Renal cortex interstitium (tissue), 11 donors: ENCODE data around the gene ARFGAP2. TPM values are rescaled to one million over a fixed set of nuclear protein-coding genes. Genes with fewer than 3 reads are reported as not detected.
"Not testable (repeated sequence)": the region's sequence is repeated elsewhere in the genome, so short reads cannot be mapped to it uniquely, and the experiment has no call there.

Experiments used
- DNase-seq, 11 donors: peaks; one replicate each; pipeline ENCODE4 v3.0.0-alpha.2; 2013; ENCODE audit warnings: low read depth in 9 of 11, low spot score in 4 of 11; ENCODE audit errors: extremely low read depth in 1 of 11
- polyA plus RNA-seq, 3 donors: library from polyadenylated mRNA; unstranded; fragments of 120-200 nt; gene quantifications; one replicate each; pipeline ENCODE4 v1.2.1, GENCODE V29; 2013; ENCODE audit not compliant: insufficient read length in 3 of 3

The ARFGAP2 gene
- polyA plus RNA-seq, 3 donors, result 80.8 to 93.3 (median 88.9) TPM

- no peak for DNase-seq
These were observed 24.3 kb upstream of the ARFGAP2 start for GRCh38 chr11:47201015-47201414.

- DNase-seq, result not testable (repeated sequence)
These were observed 21.5 kb upstream of the ARFGAP2 start for GRCh38 chr11:47198161-47198560.

- DNase-seq, result no peak
These were observed 15.4 kb upstream of the ARFGAP2 start for GRCh38 chr11:47192111-47192510.

DNA sequence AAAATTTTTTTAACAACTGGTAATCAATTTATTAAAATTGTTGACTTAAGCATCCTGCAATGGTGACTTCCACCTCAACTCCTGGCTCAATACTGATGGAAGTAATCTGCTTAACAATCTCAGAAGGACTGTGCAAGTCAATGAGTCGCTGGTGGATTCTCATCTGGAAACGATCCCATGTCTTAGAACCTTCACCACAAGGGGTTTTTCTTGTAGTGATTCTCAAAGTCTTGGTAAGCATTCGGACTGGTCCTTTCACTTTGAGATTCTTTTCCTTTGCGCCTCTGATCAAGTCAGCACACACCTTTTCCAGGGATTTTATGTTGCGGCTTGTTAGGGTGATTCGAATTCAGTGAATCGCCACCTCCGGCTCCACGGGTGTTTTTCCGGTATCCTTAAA lies 14.5 kb upstream of the ARFGAP2 start:
- DNase-seq, result not testable (repeated sequence)

DNA sequence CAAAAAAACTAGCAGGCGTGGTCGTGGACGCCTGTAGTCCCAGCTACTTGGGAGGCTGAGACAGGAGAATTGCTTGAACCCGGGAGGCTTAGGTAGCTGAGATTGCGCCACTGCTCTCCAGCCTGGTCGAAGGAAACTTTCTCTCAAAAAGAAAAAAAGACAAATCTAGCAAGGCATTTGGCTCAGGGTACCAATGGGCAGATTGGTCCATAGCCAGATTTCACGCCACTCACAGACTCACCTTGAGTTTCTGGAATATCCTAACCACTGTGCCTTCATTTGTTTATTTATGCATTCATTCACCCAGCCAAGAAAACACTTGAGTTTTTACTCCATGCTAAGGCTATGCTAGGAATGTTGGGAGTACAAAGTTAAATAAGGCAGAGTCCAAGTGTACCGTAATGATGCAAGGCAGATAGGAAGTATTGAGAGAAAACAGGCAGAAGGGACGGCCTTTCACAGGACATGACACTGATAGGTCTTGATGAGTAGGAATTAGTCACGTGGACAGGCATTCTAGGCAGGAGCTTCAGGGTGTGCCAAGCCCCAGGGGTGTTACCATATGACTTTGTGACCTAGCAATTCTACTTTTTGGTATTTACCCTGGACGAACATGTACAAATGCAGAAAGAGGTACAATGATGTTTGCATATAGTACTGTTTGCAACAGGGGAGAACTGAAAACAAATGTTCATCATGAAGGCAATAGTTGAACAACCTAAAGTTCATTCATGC lies 12.6 kb upstream of the ARFGAP2 start:
- peak in 2 of 11 donors; percentile 34 to 64 for DNase-seq

GRCh38 chr11:47188259-47188658 lies 11.6 kb upstream of the ARFGAP2 start:
- peak in 2 of 11 donors; percentile 15 to 33 for DNase-seq

- no peak for DNase-seq
These were observed 11.0 kb upstream of the ARFGAP2 start for GRCh38 chr11:47187723-47188122.

DNA sequence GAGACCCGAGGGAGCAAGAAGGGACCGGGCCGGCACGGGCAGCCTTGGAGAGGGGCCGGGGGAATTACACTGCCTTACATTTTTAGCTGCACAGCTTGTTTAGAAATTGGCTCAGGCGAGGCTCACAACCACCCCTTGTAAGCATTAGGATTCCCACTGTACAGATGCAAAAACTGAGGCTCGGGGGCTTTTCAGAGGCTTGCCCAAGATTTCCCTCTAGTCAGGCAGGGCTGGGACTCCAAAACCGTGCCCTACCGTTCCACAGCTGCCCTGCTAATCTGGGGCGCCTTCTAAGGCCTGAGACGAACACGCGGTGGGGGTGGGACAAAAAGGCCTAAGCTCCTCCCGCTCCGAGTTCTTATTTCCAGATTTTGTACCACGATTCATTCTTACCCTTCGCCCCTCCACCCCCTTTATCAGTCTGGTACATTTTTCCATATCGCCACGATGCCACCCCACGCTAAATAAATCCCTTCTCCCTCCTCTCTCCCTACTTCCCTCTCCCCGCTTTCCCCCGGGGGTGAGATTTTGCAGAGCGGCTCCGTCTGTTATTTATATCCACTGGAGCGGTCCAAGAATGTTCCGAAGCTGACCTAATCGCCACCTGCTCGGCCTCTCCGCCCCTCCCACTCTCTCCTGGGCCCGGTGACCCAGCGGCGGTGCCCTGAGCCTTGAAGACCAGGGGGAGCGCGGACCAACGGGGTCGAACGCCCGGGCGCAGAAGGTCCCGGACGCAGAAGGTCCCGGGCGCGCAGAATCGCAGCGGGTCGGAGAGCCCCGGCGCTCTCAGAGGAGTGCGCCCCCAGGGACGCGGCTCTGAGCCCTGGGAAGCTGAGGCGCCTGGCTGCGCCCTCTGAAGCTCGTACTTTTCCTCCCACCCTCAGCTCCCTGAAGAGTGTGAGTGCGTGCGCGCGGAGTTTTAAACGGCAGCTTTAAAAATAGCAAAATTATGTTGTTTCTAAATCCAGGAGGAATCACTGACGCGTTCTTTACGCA lies 10.3 kb upstream of the ARFGAP2 start:
- peak in 1 of 11 donors; percentile 25 for DNase-seq

DNA sequence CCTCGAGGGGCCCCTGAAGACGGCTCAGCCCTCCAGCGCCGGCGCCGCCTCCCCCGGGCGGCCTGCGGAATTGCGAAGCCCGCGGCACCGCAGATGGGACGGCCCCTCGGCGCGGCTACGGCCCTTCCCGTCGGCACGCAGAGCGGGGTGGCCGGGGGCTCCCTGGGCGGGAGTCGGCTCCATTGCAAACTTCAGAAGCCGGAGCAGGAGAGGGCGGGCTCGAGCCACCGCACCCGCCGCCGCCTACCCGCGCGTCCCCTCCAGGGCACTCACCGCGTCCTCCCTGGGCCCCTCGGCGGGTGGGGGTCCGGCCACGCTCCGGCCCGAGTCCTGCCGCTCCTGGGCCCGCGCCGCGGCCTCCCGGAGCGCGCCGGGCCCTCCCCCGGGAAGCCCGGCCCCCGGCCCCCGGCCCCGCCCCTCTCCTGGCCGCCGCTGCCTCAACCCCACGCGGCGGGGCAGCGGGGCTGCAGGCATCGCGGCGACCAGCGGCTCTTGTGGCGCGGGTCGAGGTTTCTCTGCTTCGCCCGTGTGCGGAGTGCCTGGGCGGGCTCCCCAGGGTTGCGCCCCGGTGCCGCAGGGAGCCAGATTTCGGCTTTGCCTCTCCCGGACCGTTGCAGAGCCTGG lies 9.5 kb upstream of the ARFGAP2 start, which contains the start of gene PACSIN3:
PACSIN3 (minus strand) TSS at position 359 of the 624 bp plus-strand sequence. CDS start 3,707 bp downstream, outside the sequence.
- peak in 3 of 11 donors; percentile 20 to 48 (median 46) for DNase-seq

DNA sequence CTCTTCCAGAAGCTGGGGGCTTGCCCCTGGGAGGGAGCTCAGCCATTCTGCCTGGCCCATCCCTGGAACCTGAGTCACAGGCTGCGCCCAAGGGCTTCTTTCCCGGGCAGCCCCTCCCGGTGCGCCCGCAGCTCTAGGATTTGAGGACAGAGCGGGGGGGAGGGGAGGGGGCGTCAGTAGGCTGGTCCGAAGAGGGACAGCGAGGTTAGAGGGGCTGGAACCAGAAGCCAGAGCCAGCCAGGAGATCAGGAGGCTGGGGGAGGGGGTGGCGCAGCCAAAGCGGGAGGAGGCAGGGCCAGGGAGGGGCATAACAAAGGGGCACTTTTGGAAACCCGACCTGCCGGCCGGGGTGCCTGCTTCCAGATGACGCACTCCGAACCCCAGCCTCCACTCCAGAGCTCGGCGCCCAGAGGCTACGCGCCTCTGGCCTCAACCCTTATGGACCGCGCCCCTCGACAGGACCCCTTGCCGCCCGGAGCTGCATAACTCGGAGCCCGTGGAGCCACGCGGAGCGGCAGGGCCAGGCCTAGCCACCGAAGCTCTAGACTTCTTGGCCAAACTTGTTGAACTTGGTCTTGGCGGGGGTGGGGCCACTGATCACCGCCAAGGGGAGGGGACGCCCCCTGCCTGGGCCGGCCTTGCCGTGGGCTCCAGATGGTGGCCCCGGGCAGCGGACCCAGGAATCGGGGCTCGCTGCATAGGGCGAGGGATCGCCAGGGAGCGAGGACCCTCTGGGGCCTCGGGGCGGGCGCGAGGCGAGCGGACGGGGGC lies 8.8 kb upstream of the ARFGAP2 start:
- DNase-seq, result peak in 3 of 11 donors; percentile 45 to 51 (median 45)

DNA sequence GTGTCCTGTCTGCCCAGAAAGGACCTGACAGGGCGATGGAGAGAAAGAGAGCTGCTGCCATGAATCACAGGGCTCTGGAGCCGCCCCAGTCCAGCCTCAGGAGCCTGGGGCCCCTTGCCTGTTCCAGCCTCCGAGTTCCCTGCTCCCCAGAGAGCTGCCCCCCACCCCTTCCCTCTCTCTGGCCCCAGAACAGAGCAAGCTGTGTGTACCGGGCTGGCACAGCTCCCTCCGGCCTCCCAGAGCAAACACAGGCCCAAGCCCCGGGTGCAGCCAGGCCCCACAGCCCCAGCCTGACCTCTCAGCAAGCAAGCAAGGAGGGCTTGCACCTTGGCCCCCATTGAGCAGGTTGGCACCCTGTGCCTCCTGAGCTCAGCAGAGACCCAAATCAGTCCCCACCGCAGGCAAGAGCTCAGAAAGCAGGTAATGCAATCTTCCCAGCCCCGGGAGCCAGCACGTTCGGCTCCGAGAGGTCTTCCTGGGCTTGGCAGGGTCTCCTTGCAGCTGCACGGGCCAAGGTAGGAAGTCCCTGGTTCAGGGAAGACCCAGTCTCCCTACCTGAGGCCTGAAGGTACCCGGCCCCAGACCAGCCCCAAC lies 8.1 kb upstream of the ARFGAP2 start:
- DNase-seq, result no peak

GRCh38 chr11:47183969-47184368 lies 7.3 kb upstream of the ARFGAP2 start:
- DNase-seq, result no peak

GRCh38 chr11:47183031-47183856 lies 6.6 kb upstream of the ARFGAP2 start:
- DNase-seq, result no peak

- DNase-seq, result no peak
These were observed 5.7 kb upstream of the ARFGAP2 start for GRCh38 chr11:47182380-47182779.

DNA sequence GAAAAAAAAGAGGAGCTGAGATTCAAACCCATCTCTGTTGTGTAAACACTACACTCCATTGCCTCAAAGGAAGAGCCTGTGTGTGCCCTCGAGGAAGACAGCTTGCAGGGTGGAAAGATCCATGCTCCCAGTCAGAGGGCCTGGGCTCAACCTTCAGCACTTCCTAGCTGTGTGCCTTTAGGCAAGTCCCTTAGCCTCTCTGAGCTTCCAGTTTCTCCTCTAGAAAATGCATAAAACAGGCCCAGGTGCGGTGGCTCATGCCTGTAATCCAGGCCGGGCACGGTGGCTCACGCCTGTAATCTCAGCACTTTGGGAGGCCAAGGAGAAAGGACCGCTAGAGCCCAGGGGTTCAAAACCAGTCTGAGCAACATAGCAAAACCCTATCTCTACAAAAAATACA lies 4.6 kb upstream of the ARFGAP2 start:
- DNase-seq, result no peak

DNA sequence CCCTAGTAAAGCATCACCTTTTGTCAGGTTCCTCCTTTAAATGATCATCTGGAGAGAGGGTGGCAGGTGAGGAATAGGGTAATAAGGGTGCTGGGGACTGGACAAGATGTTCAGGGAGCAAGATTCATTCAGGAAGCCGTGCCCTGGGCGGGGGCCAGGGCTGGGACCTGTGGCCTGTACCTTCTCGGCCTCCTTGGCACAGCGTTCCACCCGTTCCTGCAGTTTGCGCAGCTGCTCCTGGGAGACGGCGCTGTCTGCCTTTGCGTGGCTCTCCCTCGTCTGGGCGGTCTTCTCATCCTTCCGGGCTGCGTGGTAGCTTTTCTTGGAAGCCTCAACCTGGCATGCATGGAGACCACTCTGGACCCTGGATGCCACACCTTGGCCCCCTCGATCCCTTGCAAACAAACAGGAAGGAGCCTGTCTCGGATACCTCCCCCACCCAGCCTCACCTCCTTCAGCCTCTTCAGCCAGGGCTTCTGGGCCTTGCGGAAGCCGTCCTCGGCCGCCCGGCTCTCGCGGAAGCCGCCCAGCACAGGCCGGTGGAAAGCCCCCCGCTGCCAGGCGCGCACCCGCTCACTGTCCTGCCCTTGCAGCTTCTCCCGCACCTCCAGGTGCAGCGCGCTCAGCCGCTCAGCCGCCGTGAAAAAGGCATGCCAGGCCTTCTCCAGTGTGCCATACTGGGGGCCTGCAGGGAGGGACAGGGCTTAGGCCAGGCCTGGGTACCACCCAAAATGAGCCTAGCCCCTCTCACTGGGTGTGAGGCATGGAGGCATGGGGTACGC lies 3.5 kb upstream of the ARFGAP2 start:
- no peak for DNase-seq

DNA sequence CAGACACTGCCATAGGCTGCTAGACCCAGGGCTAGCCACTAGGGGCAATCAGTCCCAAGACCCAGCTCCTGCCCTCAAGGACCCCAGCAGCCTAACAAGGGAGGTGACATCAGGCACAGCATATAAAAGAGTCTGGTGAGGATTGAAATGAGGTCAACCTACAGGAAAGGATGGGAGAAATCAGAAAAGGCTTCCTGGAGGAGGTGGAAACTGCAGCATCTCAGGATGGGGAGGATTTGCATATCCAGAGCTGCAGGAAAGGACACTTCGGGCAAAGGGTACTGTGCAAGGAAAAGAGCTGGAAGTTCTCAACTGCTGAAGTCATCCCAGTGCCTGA lies 2.9 kb upstream of the ARFGAP2 start:
- no peak for DNase-seq
